GM10266 (cell line): ENCODE measurements around the gene MGAT5.

Source experiments
- DNase-seq: peaks from one replicate; pipeline ENCODE4 v3.0.0; 2012; ENCODE audit errors: extremely low spot score
- TF ChIP-seq, protein P1 (sequence below): IDR thresholded peaks from 2 replicates; pipeline ENCODE4 v1.5.1; 2012; ENCODE audit warnings: mild to moderate bottlenecking, low read depth; ENCODE audit not compliant: control insufficient read depth, insufficient read depth; ENCODE audit errors: missing control alignments

MGAT5 gene

DNA sequence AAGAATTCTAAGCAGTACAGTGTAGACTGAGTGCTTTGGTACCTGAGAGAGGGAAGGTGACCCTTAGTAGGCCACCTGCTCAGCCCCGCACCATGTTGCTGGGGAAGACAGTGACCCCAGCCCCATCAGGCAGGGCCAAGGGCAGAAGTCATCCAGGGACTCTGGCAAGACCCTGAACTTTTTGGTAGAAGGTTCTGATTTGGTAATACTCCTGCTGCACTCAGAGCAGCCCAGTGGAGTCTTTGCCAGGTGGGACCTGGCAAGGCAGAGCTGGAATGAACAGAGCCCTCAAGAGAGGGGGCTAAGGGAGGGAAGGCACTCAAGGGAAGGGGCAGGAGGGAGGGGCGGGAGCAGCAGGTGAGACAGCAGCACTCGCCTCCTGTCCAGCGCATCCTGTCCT, 191.2 kb downstream of the MGAT5 start:
- DNase-seq, result no peak
- TF ChIP-seq, protein P1, sequence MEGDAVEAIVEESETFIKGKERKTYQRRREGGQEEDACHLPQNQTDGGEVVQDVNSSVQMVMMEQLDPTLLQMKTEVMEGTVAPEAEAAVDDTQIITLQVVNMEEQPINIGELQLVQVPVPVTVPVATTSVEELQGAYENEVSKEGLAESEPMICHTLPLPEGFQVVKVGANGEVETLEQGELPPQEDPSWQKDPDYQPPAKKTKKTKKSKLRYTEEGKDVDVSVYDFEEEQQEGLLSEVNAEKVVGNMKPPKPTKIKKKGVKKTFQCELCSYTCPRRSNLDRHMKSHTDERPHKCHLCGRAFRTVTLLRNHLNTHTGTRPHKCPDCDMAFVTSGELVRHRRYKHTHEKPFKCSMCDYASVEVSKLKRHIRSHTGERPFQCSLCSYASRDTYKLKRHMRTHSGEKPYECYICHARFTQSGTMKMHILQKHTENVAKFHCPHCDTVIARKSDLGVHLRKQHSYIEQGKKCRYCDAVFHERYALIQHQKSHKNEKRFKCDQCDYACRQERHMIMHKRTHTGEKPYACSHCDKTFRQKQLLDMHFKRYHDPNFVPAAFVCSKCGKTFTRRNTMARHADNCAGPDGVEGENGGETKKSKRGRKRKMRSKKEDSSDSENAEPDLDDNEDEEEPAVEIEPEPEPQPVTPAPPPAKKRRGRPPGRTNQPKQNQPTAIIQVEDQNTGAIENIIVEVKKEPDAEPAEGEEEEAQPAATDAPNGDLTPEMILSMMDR, result no peak

DNA sequence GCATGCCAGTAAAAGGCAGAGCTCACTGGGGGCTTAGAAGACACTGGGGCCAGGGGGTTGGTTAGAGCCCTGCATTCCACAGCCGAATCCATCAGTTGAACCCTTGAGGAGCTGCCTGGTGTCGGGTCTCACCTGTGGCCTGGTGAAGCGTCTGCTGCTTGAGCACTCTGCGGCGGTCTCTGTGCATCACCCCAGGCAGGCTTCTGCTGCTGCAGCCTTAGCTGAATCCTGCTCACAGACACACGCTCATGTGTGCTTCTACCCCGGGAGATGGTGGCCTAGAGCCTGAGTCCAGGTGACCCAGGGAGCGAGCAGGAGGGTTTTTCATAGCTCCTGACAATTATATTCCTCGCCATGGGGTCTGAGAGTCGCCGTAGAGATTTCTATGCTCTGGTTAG, 192.1 kb downstream of the MGAT5 start:
- DNase-seq, result no peak
- TF ChIP-seq, protein P1, result no peak

DNA sequence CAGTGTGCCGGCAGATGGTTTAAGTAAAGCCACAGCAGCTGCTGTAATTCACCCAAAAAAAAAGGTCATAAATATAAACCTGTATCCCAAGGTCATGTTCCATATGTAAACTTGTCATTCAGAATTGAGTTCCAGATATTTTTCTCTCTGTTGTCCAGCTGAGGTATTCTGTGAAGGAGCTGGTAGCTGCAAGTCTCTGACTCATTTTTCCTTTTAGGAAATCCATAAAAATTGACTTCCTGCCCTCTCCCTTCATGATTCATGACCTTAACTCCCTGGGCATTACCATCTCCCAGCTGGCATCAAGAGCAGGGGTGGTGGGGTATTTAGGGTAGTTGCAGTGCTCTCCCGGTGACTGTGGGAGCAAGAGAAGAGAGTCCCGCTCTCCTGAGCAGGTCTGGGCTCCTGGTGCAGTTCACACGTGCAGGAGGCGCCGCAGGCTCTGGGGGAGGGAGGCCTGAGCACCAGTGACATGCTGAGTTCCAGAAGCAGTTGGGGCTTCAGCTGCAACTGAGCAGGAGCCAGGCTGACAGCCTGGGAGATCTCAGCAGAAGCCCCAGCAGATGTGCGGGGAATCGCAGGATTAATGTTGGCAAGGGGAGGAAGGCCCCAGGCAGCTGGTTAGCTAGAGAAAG, 192.6 kb downstream of the MGAT5 start:
- TF ChIP-seq, protein P1, result no peak
- DNase-seq, result no peak

DNA sequence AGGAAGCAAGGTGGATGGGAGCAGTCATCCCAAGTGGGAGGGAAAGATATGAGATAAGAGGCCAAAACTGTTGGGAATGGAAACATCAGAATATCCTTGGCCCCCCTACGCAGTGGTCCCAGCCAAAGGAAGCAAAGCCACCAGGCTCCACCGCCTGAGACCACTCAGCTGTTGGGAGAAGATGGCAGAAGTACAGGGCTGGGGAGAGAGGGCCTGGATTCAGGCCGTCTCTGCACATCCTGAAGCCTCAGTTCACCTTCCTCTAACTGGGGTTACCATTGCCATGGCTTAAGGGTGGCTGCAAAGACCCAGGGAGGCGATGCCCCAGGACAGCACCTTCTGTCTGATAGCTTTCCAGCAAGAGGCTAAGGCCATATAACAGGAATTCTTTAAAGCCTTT, 193.8 kb downstream of the MGAT5 start:
- TF ChIP-seq, protein P1, result no peak
- no peak for DNase-seq

DNA sequence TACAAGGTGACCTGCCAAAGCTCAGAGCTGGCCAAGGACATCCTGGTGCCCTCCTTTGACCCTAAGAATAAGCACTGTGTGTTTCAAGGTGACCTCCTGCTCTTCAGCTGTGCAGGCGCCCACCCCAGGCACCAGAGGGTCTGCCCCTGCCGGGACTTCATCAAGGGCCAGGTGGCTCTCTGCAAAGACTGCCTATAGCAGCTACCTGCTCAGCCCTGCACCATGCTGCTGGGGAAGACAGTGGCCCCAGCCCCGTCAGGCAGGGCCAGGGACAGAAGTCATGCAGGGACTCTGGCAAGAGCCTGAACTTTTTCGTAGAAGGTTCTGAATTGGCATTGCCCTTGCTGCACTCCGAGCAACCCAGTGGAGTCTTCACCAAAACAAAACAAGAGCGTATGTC, 194.8 kb downstream of the MGAT5 start:
- TF ChIP-seq, protein P1, result no peak
- no peak for DNase-seq

DNA sequence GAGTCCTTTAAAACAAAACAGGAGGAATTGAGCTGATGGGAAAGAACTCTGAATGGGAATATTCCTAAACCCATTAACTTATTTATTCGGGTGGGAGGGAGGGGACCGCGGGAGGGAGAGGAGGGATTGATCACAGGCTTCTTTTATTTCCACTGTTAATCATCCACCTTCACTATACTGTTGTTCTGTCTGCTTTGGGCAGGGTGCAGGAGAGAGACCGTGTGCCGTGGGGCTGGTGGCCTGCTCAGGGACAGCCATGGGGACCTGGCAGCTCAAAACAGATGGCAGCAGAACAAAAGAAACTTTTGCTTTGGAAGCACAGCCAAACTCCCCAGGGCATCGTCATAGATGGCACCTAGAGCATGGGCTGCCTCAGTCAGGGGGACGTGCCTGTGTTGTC, 195.3 kb downstream of the MGAT5 start:
- TF ChIP-seq, protein P1, result no peak
- no peak for DNase-seq

DNA sequence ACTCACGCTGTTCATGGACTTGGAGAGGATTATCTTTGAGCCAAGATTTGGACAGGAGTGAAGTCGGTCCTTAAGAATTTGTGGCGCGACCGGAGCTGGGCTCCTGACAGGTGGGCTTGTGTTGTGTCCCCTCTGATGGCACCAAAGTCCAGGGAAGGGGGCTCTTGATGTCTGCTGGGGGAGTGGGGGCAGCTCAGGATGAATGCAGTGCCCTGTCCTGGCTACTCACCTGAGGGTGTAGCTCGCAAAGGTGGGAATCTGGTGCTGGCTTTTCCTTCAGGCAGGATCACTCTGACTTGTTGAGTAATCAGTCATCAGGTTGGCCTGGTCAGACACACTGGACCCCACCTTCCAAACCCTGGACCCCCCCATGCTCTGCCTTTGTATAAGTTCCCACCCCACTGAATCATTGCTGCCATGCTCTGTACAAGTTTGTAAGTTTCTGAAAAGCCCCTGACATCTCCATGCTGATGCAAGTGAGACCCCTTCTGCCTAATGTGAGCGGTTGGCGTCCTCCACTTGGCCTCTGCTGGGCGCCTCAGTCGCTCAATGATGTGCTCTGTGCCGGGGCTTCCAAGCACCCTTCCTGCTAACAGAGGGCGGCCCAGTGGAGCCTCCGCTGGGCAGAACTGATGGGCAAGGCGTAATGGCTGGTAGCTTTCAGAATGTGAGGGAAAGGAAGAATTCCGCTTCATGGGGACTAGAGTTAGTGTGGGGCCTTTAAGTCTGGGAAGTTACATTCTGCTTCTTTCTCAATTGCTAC, 196.1 kb downstream of the MGAT5 start:
- TF ChIP-seq, protein P1, result no peak
- DNase-seq, result no peak
